SW480 (cell line): ENCODE measurements around the gene BEST4.
"Not testable (repeated sequence)": the region's sequence is repeated elsewhere in the genome, so short reads cannot be mapped to it uniquely, and the experiment has no call there.

Experiments used
- DNase-seq: peaks from one replicate; pipeline ENCODE4 v3.0.0-alpha.2; 2016; ENCODE audit warnings: low spot score

BEST4 gene

DNA sequence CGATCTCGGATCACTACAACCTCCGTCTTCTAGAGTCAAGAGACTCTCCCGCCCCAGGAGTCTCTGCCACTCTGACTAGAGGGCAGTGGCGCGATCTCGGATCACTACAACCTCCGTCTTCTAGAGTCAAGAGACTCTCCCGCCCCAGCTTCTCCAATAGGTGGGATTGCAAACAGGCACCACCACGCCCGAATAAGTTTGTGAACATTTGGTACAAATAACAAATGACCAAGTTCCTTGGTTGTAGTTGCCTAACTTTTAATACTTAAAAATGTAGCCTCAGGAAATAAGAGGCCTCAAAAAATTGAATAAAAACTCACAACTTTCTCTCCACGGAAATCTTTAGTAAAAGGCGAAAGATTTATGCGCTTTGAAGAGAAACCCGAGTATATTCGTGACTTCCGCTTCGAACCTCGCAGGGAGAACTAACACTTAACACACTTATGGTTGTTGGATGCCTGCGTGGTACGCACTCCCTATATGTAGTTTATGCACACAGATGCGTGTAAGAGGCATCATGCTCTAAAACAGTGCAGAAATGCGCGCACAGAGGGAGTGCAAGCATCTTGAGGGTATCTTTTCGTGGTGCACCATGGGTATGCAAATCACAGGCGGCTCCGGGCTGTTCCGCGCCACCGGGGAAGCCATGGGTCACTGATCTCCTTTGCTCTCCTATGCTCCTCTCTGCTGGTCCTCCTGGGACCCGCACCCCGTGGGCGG is 31.8 kb upstream of the BEST4 start:
- DNase-seq = peak; percentile 94

DNA sequence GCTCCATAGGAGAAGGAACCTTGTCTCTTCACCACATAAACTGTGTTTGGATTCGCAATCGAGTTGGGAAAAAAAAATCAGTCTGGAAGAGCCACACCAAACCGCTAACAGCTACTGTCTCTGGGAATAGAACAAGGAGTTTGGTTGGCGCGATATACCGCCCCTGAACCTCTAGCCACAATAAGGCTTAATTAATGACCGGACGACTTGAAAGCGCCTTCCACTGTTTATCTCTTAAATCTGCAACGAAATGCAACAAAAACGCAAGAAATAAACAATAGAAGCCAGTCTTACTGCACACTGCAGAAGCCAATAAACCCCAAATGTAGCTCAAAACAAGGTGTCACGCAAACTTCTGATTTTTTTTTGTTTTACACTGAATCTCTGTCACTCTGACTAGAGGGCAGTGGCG is 31.2 kb upstream of the BEST4 start:
- no peak for DNase-seq

DNA sequence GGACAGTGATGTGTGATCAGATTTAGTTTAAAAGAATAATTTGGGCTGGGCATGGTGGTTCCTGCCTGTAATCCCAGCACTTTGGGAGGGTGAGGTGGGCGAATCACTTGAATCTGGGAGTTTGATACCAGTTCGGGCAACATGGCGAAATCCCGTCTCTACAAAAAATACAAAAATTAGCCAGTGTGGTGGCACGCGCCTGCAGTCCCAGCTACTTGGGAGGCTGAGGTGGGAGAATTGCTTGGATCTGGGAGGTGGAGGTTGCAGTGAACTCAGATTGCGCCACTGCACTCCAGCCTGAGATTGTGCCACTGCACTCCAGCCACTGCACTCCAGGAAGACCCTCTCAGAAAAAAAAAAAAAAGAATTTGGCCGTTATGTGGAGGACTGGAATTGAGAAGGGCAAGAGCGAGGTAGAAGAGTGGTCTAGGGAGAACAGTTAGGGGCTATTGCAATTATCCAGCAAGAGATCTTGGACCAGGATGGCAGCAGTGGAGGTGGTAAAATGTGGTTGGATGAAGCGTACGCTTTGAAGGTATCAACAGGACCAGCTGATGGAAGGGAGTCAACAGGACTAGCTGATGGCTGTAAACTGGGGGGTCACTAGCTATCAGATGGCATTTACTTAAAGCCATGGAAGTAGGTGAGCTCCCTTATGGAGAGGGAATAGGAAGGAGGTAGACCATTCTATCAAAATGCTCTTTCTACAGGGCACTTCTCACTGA is 30.0 kb upstream of the BEST4 start:
- no peak for DNase-seq

DNA sequence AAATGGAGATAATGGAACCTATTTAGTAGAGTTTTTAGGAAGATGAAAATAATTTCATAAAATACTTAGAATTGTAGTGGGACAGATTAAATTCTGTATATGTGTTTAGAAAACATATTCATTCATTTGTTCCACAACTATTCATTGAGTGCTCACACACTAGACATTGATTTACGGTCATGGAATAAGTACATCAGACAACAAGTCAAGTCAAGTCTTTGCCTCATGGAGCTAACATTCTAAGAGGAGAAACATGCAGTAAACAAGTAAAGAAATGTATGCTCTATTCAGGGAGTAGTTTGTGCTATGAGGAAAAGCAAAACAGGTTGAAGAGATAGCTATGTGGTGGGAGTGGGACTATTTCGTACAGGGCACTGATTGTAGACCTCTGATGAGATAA is 29.3 kb upstream of the BEST4 start:
- no peak for DNase-seq

DNA sequence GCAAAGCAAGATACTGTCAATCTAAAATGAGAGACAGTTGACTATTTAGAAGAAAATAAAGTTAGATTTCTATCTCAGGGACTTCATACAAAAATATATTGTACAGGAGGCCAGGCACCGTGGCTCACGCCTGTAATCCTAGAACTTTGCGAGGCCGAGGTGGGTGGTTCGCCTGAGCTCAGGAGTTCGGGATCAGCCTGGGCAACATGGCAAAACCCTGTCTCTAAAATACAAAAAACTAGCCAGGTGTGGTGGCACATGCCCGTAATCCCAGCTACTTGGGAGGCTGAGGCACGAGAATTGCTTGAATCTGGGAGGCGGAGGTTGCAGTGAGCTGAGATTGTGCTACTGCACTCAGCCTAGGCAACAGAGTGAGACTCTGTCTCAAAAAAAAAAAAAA is 28.0 kb upstream of the BEST4 start:
- not testable (repeated sequence) for DNase-seq

DNA sequence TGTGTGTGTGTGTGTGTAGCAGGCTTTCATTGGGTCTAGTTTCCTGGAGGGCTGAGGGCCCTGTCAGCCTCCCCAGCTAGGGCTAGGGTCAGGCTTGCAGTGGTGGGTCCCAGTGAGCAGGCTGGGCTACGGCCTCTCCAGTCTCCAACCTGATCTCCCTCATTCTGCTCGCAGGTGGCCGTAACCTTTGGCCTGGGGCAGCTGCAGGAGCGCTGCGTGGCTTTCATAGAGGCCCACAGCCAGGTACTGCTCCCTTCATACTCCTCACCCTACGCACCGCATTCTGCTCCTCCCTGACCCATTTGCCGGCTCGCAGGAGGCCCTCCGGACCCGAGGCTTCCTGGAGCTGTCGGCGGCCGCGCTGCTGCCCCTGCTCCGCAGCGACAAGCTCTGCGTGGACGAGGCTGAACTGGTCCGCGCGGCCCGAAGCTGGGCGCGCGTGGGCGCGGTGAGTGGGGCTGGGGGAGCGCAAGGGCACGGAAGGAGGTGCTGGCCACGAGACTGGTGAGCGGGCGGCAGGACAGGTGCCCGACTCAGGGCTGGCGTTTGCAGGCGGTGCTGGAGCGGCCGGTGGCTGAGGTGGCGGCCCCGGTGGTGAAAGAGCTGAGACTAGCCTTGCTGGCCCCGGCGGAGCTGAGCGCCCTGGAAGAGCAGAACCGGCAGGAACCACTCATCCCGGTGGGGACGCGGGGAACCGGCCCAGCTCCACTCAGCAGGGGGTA is 25.0 kb upstream of the BEST4 start:
- DNase-seq = no peak

DNA sequence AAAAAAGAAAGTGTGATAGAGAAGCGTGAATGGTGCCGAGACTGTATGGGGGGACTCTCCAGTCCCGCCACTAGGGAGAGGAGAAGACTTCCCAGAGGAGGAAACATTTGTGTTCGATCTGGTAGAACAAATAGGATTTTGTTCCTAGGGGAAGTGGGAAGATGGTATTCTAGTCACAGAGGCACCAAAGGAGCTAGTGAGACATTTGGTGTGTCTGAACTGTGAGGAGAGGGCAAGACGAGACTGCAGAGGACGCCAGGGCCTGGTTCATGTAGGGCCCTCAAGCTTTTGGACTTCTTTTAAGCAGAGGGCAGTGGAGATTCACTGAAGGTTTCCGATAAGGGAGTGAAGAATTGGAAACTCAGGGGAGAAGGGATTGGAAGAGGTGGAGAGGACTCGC is 23.3 kb upstream of the BEST4 start:
- DNase-seq = no peak

DNA sequence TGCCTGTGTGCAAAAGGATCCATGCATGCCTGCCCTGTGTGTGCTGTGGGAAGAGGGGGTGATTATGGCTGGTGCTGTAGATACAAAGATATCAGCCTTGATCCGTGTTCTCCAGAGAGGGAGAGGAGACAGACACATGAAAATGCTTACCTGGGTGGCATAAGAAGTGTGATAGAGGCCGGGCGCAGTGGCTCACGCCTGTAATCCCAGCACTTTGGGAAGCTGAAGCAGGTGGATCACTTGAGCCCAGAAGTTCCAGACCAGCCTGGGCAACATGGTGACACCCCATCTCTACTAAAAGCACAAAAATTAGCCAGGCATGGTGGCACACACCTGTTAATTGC is 22.8 kb upstream of the BEST4 start:
- not testable (repeated sequence) for DNase-seq

DNA sequence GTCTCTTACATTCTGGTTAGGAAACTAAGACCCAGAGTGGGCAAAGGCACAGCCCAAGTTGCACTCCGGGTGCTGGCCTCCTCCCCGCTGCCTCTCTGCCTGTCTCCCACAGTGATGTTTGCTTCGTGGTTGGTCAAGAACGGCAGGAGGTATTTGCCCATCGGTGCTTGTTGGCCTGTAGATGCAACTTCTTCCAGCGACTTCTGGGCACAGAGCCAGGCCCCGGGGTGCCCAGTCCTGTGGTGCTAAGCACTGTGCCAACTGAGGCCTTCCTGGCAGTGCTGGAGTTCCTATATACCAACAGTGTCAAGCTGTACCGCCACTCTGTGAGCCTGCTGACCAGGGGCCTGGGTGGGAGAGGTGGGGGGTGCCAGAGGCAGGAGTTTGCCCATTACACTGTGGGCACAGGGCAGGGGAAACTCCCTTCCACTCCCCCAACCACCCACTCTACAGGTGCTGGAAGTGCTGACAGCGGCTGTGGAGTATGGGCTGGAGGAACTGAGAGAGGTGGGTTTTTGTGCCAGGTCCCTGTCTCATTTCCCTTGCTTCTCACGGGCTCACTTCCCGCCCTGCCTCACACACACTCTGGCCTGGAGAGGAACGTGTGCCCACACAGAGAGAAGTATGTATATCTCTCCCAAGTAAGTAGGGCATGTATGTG is 22.3 kb upstream of the BEST4 start:
- DNase-seq = no peak

DNA sequence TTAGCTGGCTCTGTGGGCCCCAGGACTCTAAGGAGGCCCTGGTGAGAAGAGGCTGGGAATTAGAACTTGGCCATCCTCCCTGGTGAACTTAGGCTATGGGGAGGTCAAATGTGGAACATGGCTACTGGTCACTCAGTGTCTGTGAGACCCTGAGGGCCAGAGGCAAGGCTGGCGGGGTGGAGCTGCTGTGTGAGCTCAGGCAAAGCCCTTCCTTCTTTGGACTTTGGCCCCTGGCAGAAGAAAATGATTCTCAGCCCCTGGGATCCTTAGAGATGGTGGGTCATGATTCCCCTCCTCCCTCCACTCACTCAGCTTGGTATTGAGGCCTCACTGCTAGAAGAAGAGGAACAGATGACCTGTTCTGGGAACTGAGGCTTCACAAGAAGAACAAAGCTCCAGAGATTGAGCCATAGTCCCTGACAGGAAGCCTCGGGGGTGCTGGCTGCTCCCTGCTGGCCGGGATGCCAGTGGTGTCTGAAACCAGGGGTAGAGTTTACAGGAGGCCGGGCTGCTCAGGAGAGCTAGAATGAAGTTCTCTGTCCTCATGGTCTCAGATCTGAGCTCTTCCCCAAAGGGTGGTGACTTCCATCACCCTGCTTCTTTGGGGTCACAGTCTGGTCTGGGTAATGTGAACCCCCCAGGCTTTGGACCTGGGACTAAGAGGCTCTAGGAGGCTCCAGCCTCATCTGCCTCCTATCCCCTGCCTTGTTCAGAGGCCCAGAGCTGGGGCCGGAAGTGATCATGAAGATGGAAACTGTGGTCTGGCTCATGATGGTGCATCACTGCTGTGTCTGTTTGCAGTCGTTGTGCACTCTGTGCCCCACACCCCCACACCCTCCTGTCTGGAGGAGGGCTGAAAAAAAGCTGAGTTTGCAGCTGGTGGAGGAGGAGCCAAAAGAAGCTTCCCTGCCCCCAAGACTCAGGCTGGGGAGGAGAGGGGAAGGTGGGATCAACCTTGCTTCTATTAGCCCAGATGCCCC is 21.3 kb upstream of the BEST4 start:
- DNase-seq = peak; percentile 48

DNA sequence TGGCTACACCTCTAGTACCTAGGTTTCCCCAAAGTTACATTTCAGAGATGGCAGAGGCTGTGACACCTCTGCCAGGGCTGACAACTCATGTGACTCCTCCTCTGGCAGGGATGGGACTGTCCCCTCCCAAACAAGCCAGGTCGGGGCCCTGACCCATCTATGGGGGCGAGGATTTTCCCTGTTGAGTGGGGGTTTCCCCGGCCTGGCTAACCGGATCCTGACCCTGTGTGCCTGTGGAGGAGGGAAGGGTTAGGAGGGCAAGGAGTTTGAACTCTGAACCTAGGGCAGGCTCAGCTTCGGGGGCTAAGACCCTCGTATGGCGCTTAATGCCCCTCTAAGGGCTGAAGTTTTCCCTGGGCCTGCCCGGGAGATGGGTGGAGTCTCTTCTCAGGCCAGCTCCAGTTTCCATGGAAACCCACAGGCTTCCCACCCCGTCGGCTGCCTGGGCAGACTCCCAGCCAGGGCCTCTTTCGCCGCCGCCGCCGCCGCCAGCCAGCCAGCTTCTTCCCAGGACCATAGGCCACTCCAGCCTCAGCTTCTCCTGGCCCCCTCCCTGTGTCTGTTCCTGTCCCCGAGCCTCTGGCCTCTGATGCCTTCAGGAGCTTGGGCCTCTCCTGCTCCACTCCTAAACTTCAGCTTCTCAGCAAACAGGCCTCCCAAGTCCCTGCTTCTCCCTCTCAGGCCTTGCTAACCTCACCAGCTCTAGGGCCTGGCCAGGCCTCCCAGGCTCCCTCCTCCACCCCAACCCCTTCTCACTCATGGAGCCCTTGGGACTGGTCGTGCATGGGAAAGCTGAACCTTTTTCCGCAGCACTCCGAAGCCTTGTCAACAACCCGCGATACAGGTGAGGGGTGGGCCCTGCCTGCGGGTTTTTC is 20.3 kb upstream of the BEST4 start, which contains the start of gene BTBD19:
TSS of gene BTBD19 (plus strand) at position 461 of the 875 bp plus-strand sequence. CDS start at position 759, 298 bp downstream.
- DNase-seq = peak; percentile 43

DNA sequence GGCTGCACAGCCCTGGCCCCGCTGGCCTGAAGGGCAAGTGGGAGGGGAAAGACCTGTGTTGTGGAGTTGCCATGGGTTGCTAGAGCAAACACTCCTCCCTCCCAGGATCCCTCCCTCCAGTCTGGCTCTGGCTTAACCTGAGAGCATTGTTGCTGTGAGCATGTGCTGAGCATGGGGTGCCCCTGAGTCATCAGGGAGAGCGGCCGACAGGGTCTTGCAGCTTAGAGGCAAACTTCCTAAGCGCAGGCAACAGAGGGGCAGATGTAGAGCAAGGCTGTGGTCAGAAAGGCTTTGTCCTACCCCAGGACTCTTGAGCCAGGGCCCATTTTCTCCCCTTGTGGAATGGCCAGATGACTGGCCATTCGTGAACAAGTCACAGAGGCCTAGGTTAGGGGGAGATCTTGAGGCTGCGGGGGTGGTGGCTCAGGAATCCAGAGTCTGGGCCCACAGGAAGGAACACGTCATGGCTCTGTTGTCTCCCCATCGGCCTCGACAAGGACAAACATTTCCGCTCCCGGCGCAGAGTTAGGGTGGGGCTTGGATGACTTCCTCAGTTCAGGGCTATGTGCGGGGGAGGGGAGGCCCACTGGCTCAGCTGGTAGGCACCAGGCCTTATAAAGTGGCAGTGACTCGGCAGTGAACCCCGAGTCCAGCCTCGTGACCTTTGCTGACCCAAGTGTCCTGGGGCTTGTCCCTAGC is 19.5 kb upstream of the BEST4 start:
- DNase-seq = peak; percentile 99

DNA sequence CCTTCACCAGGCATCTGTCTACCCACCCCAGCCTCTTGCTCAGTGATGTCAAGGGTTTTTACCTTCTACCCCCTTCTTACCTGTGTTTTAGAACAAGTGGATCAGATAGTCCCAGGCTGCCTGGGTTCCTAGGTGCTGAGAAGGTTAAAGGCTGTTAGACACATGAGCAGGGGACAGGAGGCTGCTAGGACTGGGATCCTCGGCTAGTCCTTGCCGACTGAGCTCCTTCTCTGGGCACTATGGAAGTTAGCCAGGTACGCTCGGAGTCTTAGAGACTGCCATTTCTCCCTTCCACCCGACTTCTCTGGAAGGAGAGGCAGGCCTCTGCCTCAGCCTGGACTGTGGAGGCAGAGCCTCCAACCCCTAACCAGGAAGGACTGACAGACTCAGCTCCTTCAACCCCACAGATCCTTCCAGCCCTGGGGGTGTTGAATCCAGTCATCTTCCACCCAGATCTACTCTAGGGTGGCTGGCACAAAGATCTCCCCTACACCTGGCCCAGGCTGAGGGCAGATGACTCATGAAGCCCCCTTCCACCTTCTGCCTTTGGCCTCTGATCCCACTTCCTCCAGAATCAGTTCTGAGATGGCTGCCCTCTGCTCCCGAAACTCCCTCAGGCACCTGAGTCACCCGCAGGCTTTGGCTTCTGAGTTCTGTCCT is 18.9 kb upstream of the BEST4 start, which contains the start of gene DYNLT4:
TSS of gene DYNLT4 (minus strand) at position 648 of the 660 bp plus-strand sequence. CDS start 683 bp downstream, outside the sequence.
- DNase-seq = no peak

DNA sequence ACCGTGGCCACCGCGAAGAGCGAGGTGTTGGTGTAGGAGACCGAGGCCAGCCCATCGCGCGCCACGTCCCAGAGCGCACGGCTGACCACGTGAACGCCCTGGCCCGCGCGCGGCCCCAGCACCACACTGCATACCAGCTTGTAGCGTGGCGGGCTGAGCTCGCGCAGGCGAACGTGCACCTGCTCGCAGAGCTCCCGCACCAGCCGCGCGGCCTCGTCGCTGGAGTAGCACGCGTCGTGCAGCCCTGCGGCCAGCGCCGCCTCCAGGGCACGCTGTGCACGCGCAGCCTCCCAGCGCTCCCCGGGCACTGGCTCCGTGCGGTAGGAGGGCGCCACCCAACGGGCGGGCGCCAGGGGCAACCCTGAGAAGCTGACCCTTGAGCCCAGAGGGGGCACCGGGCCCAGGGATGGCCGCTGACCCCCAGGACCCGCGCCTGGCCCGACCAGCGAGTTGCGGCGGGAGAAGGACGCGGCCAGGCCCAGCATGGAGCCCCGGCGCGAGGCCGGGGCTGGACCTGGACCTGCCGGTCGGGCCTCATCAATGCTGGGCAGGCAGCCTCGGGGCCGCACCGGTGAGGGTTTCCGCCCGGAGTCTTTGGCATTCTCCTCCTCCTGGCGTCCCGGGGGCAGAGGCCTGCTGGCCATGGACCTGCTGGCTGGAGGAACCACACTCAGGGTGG is 18.2 kb upstream of the BEST4 start:
- DNase-seq = no peak

DNA sequence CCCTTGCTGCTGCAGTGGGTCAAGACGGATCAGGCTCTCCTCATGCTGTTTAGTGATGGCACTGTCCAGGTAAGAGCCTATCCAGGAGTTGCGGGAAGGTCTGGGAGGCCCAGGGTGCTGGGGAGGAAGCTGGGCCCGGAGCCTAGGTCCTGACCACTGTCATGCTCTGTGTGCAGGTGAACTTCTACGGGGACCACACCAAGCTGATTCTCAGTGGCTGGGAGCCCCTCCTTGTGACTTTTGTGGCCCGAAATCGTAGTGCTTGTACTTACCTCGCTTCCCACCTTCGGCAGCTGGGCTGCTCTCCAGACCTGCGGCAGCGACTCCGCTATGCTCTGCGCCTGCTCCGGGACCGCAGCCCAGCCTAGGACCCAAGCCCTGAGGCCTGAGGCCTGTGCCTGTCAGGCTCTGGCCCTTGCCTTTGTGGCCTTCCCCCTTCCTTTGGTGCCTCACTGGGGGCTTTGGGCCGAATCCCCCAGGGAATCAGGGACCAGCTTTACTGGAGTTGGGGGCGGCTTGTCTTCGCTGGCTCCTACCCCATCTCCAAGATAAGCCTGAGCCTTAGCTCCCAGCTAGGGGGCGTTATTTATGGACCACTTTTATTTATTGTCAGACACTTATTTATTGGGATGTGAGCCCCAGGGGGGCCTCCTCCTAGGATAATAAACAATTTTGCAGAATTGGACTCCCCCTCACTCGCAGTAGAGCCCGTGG is 17.5 kb upstream of the BEST4 start:
- DNase-seq = no peak

DNA sequence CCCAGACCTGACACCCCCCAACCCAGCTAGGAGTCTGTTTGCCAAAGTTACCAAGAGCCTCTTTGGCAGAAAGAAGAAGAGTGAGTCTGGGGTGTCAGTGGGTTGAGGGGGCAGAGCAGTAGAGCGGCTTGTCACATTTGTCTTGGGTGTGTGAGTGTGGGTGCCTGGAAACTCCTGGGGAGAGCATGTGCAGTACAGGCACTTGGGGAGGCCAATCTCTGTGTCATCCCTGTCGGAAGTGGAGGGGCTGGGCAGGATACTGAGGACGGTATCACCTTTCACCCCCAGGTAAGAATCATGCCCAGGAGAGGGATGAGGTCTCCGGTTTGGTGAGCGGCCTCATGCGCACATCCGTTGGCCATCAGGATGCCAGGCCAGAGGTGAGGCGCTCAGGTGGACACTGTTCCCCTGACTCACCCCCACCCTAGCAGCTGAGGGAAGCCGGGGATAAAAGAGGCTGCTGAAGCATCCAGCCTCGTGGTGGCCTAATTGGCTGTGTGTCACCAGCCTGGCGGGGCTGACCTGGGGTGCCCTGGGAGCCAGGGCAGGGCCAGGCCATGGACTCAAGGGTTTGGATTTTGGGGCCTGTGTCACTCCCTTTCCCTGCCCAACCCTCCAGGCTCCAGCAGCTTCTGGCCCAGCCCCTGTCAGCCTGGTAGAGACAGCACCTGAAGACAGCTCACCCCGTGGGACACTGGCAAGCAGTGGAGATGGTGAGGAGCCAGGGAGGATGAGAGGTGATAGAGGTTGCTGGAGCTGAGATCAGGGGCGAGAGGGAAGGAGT is 15.5 kb upstream of the BEST4 start:
- DNase-seq = no peak

DNA sequence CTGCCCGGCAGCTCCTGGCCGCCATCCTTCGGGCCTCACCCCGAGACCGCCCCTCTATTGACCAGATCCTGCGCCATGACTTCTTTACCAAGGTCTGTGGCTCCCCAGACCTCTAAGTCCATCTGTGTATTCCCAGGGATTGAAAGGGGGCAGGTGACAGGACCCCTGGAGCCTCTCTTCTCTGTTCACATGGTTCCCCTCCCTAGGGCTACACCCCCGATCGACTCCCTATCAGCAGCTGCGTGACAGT is 15.0 kb upstream of the BEST4 start:
- no peak for DNase-seq
